Activated effector memory CD4-positive, alpha-beta T cell treated with anti-CD3 and anti-CD28 coated beads, Interleukin-2, amount 50 U/mL, for 16 hours (primary cell): ENCODE measurements around the gene FRMD4A.

ENCODE experiments used
- DNase-seq: peaks from one replicate; pipeline ENCODE4 v3.0.0-alpha.2; 2020

Gene FRMD4A

DNA sequence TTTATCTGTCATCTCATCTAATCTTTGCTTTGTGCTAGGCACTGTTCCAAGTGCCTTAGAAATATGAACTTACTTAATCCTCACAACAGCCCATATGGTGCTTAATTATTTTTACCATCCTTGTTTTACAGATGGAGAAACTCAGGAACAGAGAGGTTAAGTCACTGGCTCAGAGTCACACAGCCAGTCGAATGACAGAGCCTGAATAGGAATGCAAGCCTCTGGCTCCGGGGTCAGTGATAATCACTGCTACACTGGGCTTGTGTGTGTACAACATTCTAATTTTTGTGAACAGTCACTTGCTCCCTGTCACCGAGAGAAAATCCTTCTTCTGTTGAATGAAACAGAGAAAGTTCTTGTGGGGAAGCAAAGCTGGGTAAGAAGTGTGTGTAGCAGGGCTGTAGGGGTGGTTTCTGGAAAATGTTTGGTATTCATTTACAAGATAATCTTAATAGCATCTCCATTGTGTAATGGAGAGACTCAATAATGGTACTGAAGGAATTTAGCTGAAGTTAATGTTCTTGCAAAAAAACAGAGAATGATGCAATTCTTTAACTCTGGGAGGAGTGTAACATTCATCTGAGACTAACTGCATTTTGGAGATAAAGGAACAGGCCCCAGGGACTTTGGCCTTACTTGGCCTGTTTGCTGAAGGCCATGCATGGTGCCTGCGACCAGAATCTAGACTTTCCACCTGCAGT is 290.6 kb downstream of the FRMD4A start:
- DNase-seq: no peak

DNA sequence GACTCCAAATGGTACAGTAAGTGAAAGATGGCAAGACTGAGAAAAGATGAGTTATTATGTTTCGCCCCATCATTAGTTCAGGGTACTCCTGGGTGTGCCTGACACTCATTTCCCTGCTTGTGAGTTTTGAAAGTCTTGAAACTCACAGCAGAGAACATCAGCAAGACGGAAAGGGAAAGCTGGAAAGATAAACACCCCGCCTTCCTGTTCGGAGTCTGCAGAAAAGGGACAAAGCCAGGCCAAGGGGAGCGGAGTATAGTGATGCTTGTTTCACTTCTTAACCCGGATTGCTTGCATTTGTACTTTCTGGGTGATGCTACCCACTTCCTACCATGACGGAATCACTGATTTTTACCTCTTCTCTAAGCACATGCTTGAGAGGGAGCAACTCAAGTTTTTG is 294.5 kb downstream of the FRMD4A start:
- DNase-seq: no peak

GRCh38 chr10:14035506-14035905 is 295.2 kb downstream of the FRMD4A start:
- DNase-seq: no peak

DNA sequence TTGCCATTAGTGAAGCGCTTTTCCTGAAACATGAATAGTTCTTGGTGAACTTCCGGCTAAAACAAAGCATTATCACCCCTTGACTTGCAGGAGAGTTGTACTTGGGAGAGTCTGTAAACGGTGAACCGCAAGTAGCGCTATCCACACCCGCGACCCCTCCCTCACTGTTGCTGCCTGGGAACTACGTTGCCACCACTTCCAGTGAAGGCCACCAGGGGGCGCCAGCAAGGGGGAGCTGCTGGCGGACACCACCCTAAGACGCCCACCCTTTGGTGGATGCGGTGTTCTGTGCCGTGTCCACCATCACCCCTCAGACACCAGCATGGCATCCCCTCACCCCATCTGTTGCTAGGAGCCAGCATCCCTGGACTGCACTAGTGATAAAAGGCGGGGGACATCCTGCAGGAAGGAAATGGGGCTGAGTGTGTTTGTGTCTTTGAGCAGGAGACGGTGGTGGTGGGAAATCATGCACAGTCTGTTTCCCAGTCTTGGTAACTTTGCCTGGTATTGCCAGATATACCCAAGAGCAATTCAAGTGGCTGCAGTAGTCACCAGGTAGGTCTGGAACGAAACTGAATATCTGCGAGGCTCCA is 298.2 kb downstream of the FRMD4A start:
- DNase-seq: peak; percentile 83

DNA sequence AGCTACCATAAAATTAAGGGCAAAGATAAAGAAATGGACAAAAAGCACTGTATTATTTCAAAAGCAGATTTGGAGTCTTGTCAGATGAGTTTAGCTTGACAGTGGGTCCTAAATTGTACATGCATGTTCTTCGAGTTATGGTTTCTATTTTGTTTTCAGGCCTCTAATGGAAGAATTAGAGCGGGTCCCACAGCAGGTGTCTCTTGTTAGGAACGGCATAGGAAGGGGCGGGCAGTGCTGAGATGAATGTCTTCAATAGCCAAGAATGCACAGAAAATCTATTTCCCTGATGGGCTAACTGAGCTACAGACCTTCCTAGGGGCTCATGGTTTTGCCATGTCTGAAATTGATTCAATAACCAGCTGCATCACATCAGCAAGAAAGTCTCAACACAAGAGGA is 304.4 kb downstream of the FRMD4A start:
- no peak for DNase-seq

DNA sequence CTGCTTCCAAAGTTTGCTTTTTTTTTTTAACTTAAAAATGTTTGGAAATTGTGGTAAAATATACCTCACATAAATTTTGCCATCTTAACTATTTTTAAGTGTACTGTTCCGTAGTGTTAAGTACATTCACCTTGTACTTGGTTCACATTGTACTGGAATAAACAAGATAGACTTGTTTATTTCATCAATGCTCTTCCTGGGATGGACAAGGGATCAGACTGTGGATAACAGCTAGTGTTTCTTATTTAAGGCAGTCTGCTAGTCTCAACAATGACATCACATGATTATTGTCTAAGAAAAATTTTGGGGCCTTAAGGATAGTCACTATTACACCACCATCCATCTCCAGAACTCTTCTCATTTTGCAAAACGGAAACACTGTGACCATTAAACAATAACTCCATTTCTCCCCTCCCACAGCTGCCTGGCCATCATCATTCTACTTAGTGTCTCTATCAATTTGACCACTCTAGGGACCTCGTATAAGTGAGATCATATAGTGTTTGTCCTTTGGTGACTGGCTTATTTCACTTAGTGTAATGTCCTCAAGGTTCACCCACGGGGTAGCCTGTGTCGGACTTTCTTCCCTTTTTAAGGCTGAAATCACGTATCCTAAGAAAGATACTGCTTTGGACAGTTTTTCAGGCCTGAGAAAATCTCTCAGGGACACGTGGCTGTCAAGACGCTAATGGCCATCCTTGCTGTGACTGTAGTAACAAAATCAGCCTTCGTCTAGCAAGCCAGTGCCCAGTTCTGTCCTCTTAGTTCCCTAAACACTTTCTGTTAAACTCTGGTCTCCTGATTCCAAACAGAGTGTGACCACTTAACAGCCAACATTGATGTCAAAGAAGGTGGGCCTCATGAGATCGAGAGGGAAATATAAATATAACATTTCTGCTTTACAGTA is 305.2 kb downstream of the FRMD4A start:
- no peak for DNase-seq

DNA sequence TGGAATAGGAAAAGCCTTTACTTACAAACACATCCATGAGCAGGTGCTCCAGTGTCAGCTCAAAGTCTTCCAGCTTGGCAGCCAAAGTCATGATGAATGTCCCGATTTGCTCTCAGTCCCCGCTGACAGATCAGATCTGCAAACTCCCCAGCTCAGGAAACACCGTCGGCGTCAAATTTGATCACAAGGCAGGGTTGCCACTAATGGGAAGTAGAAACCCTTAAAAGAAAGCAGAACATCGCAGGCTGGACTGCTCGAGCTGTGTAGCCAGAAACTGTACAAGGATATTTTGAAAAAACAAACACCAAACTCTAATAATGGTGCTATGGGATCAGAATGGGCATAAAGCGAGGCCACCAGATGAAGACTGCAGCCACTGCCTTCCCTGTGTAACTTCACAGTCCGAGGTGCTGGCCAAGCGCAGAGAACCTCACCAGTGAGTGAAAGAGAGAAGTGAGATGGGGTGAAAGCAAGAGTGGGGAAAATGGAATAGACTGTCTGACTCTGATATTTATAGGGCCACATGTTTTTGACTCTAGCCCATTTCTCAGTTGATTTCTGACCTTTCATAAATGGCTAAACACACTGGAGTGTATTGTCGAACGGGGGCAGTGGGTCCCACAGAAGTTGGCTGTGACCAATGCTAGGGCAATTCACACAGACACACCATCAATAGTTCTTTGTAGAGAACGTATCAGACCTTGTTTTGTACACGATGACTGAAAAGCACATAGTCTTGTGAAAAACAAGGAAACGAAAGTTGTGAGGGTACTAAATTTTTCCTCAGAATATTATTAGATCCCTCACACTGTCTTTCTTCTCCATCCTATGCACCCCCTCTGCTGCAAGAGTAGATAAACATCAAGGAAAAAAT is 306.2 kb downstream of the FRMD4A start:
- DNase-seq: no peak

- no peak for DNase-seq
These were observed 306.9 kb downstream of the FRMD4A start for GRCh38 chr10:14023673-14024328.

DNA sequence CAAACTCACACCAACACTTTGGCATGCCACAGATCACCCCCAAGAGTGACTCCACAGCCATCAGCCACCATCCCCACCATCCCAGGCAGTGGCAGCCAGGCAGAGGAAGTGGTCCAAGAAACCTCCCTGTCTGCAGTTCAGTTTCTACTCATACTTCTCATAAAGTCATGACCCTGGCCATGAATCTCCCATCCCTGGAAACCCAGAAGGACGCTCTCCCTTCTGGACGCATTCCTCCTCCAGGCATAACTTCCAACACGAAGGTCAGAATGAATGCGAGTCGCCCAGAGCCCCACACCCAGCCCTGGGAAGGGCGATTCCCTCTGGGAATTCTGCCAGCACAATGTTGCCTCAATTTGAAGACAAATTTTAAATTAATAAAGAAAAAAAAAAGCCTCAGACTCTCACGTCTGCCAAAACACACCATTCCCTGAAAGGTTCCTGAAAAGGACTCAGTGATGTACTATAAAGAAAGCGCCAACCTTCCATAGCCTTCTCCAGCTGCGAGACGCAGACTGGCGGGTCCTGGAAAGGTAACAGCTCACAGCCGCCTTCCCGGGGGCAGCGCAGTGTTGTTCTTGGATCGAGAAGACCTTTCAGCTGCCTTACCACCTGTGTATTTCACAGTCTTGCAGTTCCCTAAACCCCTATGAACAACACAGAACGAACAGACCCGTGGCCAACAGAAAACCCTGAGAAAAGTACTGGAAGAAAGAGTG is 307.6 kb downstream of the FRMD4A start:
- DNase-seq: no peak

DNA sequence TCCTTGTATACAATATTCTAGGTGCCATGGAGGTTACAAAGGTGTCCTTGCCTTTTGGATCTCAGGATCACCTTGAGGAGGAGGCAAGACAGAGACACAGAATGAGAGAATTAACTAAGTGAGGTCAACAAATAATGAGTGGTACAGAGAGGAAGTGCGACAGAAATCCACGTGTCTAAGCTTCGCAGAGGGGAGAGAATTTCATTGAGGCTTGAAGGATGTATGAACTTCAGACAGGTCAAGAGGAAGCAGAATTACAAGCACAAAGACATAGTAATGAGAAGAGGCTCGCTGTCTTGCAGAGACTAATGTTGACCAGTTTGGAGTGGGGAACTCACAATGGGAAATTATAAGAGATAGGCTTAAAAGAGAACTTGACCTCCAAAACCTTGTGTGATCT is 308.7 kb downstream of the FRMD4A start:
- DNase-seq: no peak

- no peak for DNase-seq
These were observed 310.6 kb downstream of the FRMD4A start for GRCh38 chr10:14020037-14020664.

DNA sequence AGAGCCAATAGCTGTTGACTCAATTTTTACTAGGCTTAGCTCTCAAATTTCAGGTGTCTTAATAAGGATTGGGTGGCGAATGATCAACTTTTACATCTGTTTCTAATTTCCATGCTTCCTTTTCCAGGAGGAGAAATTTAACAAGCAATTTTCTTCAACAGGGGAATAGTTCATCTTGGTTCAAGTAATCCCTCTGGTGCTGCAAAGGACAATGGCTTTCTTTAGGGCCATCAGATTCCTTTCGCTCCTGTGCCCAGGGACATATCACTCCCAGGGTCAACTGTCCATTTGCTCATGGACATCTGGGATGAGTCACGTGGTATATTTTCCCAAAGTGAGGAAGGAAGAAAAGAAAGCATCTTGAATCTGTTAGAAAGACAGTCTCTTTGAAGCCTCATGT is 313.3 kb downstream of the FRMD4A start:
- no peak for DNase-seq

DNA sequence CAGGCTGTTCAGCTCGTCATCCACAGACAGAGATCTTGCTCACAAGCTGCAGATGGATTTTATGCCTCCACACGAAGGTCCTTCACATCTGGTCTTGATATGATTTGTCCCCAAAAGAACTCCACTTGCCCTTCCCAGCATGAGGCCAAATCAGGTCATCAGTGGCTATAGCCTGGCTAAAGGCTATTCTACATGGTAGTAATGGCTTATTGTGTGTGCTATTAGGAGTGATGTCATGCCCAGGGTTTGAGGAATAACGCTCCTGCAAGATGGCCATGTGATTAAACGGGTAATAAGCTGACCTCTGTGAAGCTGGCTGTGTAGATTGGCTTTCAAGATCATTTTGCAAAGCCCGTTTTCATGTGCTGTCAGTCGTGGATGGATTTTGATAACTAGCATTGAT is 313.8 kb downstream of the FRMD4A start:
- DNase-seq: no peak

- no peak for DNase-seq
These were observed 314.6 kb downstream of the FRMD4A start for GRCh38 chr10:14016011-14016536.

- DNase-seq: no peak
These were observed 316.3 kb downstream of the FRMD4A start for GRCh38 chr10:14014423-14014822.

GRCh38 chr10:14010769-14011574 is 319.8 kb downstream of the FRMD4A start:
- DNase-seq: no peak

GRCh38 chr10:14010101-14010558 is 320.6 kb downstream of the FRMD4A start:
- DNase-seq: no peak

DNA sequence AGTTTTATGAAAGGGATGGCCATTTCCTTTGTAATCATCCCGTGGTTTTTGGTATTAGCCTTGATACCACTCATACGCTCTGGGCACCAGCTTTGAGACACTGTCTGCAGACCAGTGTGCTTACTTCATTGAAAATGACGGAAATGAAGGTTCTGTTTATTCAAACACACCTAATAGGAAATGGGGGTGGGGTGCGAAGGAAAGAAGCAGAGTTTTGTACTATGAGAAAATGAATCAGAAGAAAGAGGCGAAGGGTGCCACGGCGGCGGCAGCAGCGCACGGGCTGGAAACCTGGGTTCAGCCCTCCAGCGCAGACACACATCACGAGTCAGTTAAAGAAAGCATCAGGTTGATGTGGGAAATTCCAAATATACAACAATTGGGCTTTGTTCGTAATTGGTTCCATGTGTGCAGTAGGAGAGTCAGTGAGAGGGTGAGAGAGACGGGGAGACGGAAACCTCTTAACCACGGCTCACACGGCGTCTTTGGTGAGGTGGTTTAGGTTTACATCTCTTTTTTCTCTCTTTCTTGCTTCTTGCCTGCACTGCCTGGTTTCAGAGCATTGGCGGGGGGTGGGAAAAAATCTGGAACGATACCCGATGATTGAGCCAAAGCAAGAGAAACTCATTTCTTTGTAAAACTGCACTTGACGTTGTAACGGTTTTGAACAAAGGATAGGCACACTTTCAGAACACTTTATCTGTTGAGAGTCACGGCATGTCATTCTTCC is 321.2 kb downstream of the FRMD4A start:
- peak; percentile 89 for DNase-seq

- DNase-seq: no peak
These were observed 322.0 kb downstream of the FRMD4A start for GRCh38 chr10:14008740-14009080.
